ENCODE results near the gene ADAMTSL4.

ADAMTSL4 gene

GRCh38 chr1:150515328-150516049, 33.7 kb upstream of the ADAMTSL4 start, which contains the start of gene FALEC:
FALEC (plus strand) TSS chr1:150515752.
- peak within 1 kb of the TSS; percentile 76 for H3K4me3 ChIP-seq (ENCODE audit: low read depth, low read length)
- peak; percentile 96 for DNase-seq (ENCODE audit: low read depth)
- peak; percentile 72 for TF ChIP-seq MYC (IDR thresholded peaks at IDR 0.05; ENCODE audit: low read depth, low read length)
- no peak for TF ChIP-seq CTCF (IDR thresholded peaks at IDR 0.05; ENCODE audit: low read depth, low read length)
- peak; percentile 75 for TF ChIP-seq MAX (IDR thresholded peaks at IDR 0.05; ENCODE audit: low read depth, low read length)
- TF ChIP-seq POLR2A (IDR thresholded peaks at IDR 0.05; ENCODE audit: extremely low read depth, insufficient read length), result peak; percentile 35

GRCh38 chr1:150516050-150516591, 33.1 kb upstream of the ADAMTSL4 start:
- peak overlapping the region; percentile 69 for H3K4me3 ChIP-seq (ENCODE audit: low read depth, low read length)
- TF ChIP-seq POLR2A (IDR thresholded peaks at IDR 0.05; ENCODE audit: extremely low read depth, insufficient read length) (no peak), MAX (IDR thresholded peaks at IDR 0.05; ENCODE audit: low read depth, low read length) (no peak), CTCF (IDR thresholded peaks at IDR 0.05; ENCODE audit: low read depth, low read length) (no peak), MYC (IDR thresholded peaks at IDR 0.05; ENCODE audit: low read depth, low read length) (no peak)
- peak; percentile 61 for DNase-seq (ENCODE audit: low read depth)

GRCh38 chr1:150516616-150517015, 32.6 kb upstream of the ADAMTSL4 start:
- DNase-seq (ENCODE audit: low read depth), result peak; percentile 55
- no peak for TF ChIP-seq POLR2A (IDR thresholded peaks at IDR 0.05; ENCODE audit: extremely low read depth, insufficient read length)
- no peak for TF ChIP-seq MYC (IDR thresholded peaks at IDR 0.05; ENCODE audit: low read depth, low read length)
- no peak for TF ChIP-seq MAX (IDR thresholded peaks at IDR 0.05; ENCODE audit: low read depth, low read length)
- no peak for TF ChIP-seq CTCF (IDR thresholded peaks at IDR 0.05; ENCODE audit: low read depth, low read length)
- peak overlapping the region; percentile 69 for H3K4me3 ChIP-seq (ENCODE audit: low read depth, low read length)

GRCh38 chr1:150521196-150521968, 27.8 kb upstream of the ADAMTSL4 start:
- no peak overlapping the region for H3K4me3 ChIP-seq (ENCODE audit: low read depth, low read length)
- DNase-seq (ENCODE audit: low read depth), result no peak
- no peak for TF ChIP-seq MYC (IDR thresholded peaks at IDR 0.05; ENCODE audit: low read depth, low read length)

- TF ChIP-seq CTCF (IDR thresholded peaks at IDR 0.05; ENCODE audit: low read depth, low read length) (no peak), MYC (IDR thresholded peaks at IDR 0.05; ENCODE audit: low read depth, low read length) (no peak), MAX (IDR thresholded peaks at IDR 0.05; ENCODE audit: low read depth, low read length) (no peak), POLR2A (IDR thresholded peaks at IDR 0.05; ENCODE audit: extremely low read depth, insufficient read length) (no peak)
- DNase-seq (ENCODE audit: low read depth), result no peak
- no peak overlapping the region for H3K4me3 ChIP-seq (ENCODE audit: low read depth, low read length)
Measured at GRCh38 chr1:150525348-150525747, 23.9 kb upstream of the ADAMTSL4 start.

GRCh38 chr1:150528196-150528595, 21.0 kb upstream of the ADAMTSL4 start:
- no peak for DNase-seq (ENCODE audit: low read depth)
- TF ChIP-seq CTCF (IDR thresholded peaks at IDR 0.05; ENCODE audit: low read depth, low read length) (no peak), POLR2A (IDR thresholded peaks at IDR 0.05; ENCODE audit: extremely low read depth, insufficient read length) (no peak), MAX (IDR thresholded peaks at IDR 0.05; ENCODE audit: low read depth, low read length) (no peak), MYC (IDR thresholded peaks at IDR 0.05; ENCODE audit: low read depth, low read length) (no peak)
- H3K4me3 ChIP-seq (ENCODE audit: low read depth, low read length), result no peak overlapping the region

Data from NB4 (cell line).